ENCODE measurements around the gene COG1. TPM values are rescaled to one million over a fixed set of nuclear protein-coding genes. Genes with fewer than 3 reads are reported as not detected.
A peak's percentile ranks its signal among the peaks of the same experiment; 100 is the strongest.

The COG1 gene
- total RNA-seq, 6 experiments from 2014 or later = 10.5 to 24.7 (median 16.9) TPM

DNA sequence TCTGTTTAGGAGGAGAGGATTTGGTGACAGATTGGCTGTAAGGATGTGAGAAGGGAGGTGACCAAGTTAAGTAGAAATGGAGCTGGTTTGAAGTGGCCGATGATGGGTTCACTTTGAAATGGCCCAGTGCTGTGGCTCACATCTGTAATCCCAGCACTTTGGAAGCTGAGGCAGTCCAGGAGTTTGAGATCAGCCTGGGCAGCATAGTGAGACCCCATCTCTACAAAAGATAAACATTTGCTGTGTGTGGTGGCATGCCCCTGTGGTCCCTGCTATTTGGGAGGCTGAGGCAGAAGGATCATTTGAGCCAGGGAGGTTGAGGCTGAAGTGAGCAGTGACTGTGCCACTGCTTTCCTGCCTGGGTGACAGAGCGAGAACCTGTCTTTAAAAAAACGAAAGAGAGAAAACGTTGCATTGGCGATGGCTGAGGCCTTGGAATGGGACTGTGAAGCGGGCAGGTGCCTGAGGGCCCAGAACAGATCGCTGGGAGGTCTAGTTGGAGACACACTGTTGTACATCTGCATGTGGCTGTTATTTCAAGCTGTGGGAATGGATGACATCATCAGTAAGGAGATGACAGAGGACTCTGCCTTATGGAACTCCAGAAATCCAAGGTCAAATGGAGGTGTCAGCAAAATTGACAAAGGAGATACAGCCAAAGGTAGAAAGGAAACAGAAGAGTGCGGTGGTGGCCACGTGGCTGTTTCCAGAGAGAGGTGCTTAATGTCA, 5.5 kb downstream of the COG1 start:
- WGBS (ENCODE audit: insufficient coverage, low coverage, low lambda C conversion rate, missing lambda C conversion rate) = 78% methylated on average over 6 of the region's 9 CpGs
- ATAC-seq = no peak
- no peak for TF ChIP-seq POLR2A (IDR thresholded peaks at IDR 0.05)
- TF ChIP-seq, protein P1, sequence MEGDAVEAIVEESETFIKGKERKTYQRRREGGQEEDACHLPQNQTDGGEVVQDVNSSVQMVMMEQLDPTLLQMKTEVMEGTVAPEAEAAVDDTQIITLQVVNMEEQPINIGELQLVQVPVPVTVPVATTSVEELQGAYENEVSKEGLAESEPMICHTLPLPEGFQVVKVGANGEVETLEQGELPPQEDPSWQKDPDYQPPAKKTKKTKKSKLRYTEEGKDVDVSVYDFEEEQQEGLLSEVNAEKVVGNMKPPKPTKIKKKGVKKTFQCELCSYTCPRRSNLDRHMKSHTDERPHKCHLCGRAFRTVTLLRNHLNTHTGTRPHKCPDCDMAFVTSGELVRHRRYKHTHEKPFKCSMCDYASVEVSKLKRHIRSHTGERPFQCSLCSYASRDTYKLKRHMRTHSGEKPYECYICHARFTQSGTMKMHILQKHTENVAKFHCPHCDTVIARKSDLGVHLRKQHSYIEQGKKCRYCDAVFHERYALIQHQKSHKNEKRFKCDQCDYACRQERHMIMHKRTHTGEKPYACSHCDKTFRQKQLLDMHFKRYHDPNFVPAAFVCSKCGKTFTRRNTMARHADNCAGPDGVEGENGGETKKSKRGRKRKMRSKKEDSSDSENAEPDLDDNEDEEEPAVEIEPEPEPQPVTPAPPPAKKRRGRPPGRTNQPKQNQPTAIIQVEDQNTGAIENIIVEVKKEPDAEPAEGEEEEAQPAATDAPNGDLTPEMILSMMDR (IDR thresholded peaks at IDR 0.05) = no peak
- DNase-seq = no peak
- peaks cover 12 to 58% (median 29%) of the 10 kb centered on the region in 4 donors for H3K36me3 ChIP-seq
- H3K27ac ChIP-seq = no peak overlapping the region
- intact Hi-C loops (cut with DNase I) = loop anchor here in 1 of 2 donors (5.0 kb wide), 1 partner anchor 34 kb away; a partner anchor contains a TSS
- H3K4me1 ChIP-seq = peaks cover 0 to 32% (median 15%) of the 10 kb centered on the region in 4 donors
- H3K27me3 ChIP-seq = no peaks in the 10 kb centered on the region
- H3K9me3 ChIP-seq = no peaks in the 10 kb centered on the region
- no peak overlapping the region for H3K4me3 ChIP-seq

DNA sequence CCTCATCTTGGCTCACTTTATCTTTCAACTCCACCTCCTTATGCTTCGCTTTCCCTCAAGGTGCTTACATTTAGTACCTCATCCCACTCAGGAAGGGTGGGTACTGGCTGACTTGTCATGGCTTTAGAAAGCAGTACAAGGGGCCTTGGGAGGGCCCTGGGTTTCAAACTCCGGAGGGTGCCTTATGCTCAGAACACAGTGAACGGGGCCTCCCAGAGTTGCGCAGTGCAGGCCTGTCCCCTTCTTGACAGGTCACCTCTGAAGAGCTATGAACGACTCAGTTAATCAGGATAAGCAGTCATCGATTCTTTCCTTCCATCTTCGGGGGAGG, 6.0 kb downstream of the COG1 start:
- H3K4me3 ChIP-seq = no peak overlapping the region
- WGBS (ENCODE audit: insufficient coverage, low coverage, low lambda C conversion rate, missing lambda C conversion rate) = 90% methylated on average over 2 of the region's 7 CpGs
- H3K36me3 ChIP-seq = peaks cover 12 to 59% (median 31%) of the 10 kb centered on the region in 4 donors
- H3K4me1 ChIP-seq = peaks cover 0 to 36% (median 16%) of the 10 kb centered on the region in 4 donors
- ATAC-seq (no peak), DNase-seq (no peak)
- no peaks in the 10 kb centered on the region for H3K9me3 ChIP-seq
- no peak for TF ChIP-seq POLR2A (IDR thresholded peaks at IDR 0.05)
- no peak overlapping the region for H3K27ac ChIP-seq
- intact Hi-C loops (cut with DNase I) = loop anchor here in 1 of 2 donors (5.0 kb wide), 1 partner anchor 33 kb away; a partner anchor contains a TSS
- no peaks in the 10 kb centered on the region for H3K27me3 ChIP-seq

DNA sequence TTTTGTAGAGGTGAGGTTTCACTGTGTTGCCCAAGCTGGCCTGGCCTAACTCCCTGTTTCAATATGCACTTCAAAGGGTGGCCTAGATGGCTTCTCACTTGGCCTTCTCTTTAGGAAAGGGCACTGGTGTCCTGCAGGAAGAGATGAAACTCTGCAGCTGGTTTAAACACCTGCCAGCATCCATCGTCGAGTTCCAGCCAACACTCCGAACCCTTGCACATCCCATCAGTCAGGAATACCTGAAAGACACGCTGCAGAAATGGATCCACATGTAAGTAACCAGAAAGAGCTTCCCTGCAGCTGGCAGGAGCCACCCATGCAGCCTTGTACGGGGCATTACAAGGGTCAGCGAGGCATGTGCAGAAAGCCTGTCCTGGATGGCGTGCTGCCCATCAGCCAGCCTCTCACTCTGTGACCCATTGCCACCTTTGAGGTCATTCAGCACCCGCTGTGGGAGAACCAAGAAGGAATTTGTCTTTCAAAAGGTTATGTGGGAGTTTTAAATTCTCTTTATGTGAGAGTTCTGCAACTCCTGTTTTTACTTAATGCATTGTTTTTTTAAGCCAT, 7.0 kb downstream of the COG1 start:
- TF ChIP-seq POLR2A (IDR thresholded peaks at IDR 0.05) = no peak
- TF ChIP-seq, protein P1 (IDR thresholded peaks at IDR 0.05) = no peak
- intact Hi-C loops (cut with DNase I) = loop anchor here in 1 of 2 donors (5.0 kb wide), 1 partner anchor 32 kb away; a partner anchor contains a TSS
- 45% methylated on average over 8 of the region's 8 CpGs for WGBS (ENCODE audit: insufficient coverage, low coverage, low lambda C conversion rate, missing lambda C conversion rate)
- Histone ChIP-seq H3K9me3 (no peaks in the 10 kb centered on the region), H3K27ac (peak overlapping the region in 1 of 3 donors; percentile 59), H3K27me3 (no peaks in the 10 kb centered on the region), H3K4me3 (no peak overlapping the region), H3K36me3 (peaks cover 12 to 59% (median 31%) of the 10 kb centered on the region in 4 donors), H3K4me1 (peaks cover 0 to 39% (median 15%) of the 10 kb centered on the region in 4 donors)
- peak; percentile 43 to 84 (median 84) for DNase-seq
- peak; percentile 11 to 69 (median 59) for ATAC-seq

DNA sequence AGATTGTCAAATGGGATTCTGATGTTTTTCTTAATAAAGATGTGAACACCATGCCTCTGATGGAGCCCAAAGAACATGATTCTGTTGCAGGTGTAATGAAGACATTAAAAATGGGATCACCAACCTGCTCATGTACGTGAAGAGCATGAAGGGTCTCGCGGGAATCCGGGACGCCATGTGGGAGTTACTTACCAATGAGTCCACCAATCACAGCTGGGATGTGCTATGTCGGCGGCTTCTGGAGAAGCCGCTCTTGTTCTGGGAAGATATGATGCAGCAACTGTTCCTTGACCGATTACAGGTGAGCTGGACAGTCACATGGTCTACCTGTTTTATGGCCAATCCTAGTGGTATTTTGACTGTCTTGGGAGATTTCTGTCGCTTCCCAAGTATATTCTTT, 7.6 kb downstream of the COG1 start:
- peaks cover 12 to 60% (median 31%) of the 10 kb centered on the region in 4 donors for H3K36me3 ChIP-seq
- H3K4me3 ChIP-seq = no peak overlapping the region
- H3K4me1 ChIP-seq = peaks cover 0 to 39% (median 15%) of the 10 kb centered on the region in 4 donors
- no peak for TF ChIP-seq POLR2A (IDR thresholded peaks at IDR 0.05)
- TF ChIP-seq, protein P1 (IDR thresholded peaks at IDR 0.05) = no peak
- intact Hi-C loops (cut with DNase I) = no loop called here
- ATAC-seq (no peak), DNase-seq (no peak)
- H3K27ac ChIP-seq = peak overlapping the region in 2 of 3 donors; percentile 16 to 59
- 82% methylated on average over 7 of the region's 10 CpGs for WGBS (ENCODE audit: insufficient coverage, low coverage, low lambda C conversion rate, missing lambda C conversion rate)
- H3K27me3 ChIP-seq = no peaks in the 10 kb centered on the region
- H3K9me3 ChIP-seq = no peaks in the 10 kb centered on the region
